Body of pancreas (tissue), 4 donors: ENCODE measurements around the gene CD58. TPM values are rescaled to one million over a fixed set of nuclear protein-coding genes. Genes with fewer than 3 reads are reported as not detected.

Experiments
- ATAC-seq: fragments of 150-250 bp; one replicate; pipeline ENCODE4 v1.9.1; 2016
- DNase-seq, 4 donors: peaks; one replicate each; pipeline ENCODE4 v3.0.0-alpha.2; 2019
- H3K27ac ChIP-seq, 4 donors: fragments of 200-600 bp; sonication (generic); 1 replicate in 3 of 4; 2 replicates in 1 of 4; pipeline versions ENCODE4 v1.5.1 to v1.6.1; 2016 to 2019; ENCODE audit warnings: mild to moderate bottlenecking in 1 of 4, mixed read lengths in 1 of 4, moderate library complexity in 1 of 4
- H3K27me3 ChIP-seq, 2 donors: fragments of 200-600 bp; sonication (generic); one replicate each; pipeline ENCODE4 v1.6.0; 2016; ENCODE audit warnings: mild to moderate bottlenecking in 1 of 2
- H3K36me3 ChIP-seq, 2 donors: fragments of 200-600 bp; sonication (generic); replicated peaks in 1 of 2; 2 replicates each; pipeline ENCODE4 v1.5.1; 2016; ENCODE audit warnings: low read depth in 2 of 2; ENCODE audit not compliant: insufficient read depth in 1 of 2
- H3K4me1 ChIP-seq: fragments of 200-600 bp; sonication (generic); one replicate; pipeline ENCODE4 v1.6.0; 2016
- H3K4me3 ChIP-seq, 2 donors: fragments of 200-600 bp; sonication (generic); 1 replicate in 1 of 2; 2 replicates in 1 of 2; pipeline ENCODE4 v1.5.1; 2016 to 2019
- H3K9me3 ChIP-seq, 3 donors: fragments of 200-600 bp; sonication (generic); 1 replicate in 2 of 3; 2 replicates in 1 of 3; pipeline ENCODE4 v1.5.1; 2016
- CTCF ChIP-seq, 7 experiments: fragments of 450-650 bp in 4 of 7; fragments of 200-600 bp in 3 of 7; sonication (generic) in 3 of 7; IDR thresholded peaks; one replicate each; pipeline ENCODE4 v1.5.1; 2016 to 2019; ENCODE audit warnings: antibody characterized with exemption in 7 of 7
- POLR2A ChIP-seq, 3 donors: fragments of 450-650 bp; IDR thresholded peaks; one replicate each; pipeline ENCODE4 v1.6.1; 2016; ENCODE audit warnings: antibody characterized with exemption in 3 of 3, mild to moderate bottlenecking in 2 of 3
- WGBS, 2 donors: methylation state at CpG; one replicate each; pipeline ENCODE4 v1.1.5; 2017; 5-methylcytosine and 5-hydroxymethylcytosine counted together
- intact Hi-C: fragments of 100-400 bp; cut with DNase I; formaldehyde crosslinking; loops from one replicate; pipeline ENCODE4 v1.15.1; 2023
- total RNA-seq, 2 donors: library from RNA; depleted of rRNA; stranded (reverse); fragments of >200 nt; gene quantifications; one replicate each; pipeline ENCODE4 v1.1.0, GENCODE V29; 2016

Gene CD58
- total RNA-seq, 2 donors from 2014 or later, result 6.6 to 15.0 TPM

GRCh38 chr1:116560704-116561490, 9.9 kb downstream of the CD58 start:
- no peak overlapping the region for H3K27ac ChIP-seq
- no peak for DNase-seq
- ATAC-seq, result no peak
- H3K27me3 ChIP-seq, result no peaks in the 10 kb centered on the region
- H3K9me3 ChIP-seq, result no peaks in the 10 kb centered on the region
- no peak overlapping the region for H3K4me3 ChIP-seq
- TF ChIP-seq CTCF (IDR thresholded peaks at IDR 0.05) (no peak), POLR2A (IDR thresholded peaks at IDR 0.05) (no peak)
- intact Hi-C loops, result no loop called here
- peaks cover under 1% of the 10 kb centered on the region for H3K4me1 ChIP-seq
- no peaks in the 10 kb centered on the region for H3K36me3 ChIP-seq
- 73 to 80% methylated on average over 4 of the region's 4 CpGs for WGBS, 2 donors

DNA sequence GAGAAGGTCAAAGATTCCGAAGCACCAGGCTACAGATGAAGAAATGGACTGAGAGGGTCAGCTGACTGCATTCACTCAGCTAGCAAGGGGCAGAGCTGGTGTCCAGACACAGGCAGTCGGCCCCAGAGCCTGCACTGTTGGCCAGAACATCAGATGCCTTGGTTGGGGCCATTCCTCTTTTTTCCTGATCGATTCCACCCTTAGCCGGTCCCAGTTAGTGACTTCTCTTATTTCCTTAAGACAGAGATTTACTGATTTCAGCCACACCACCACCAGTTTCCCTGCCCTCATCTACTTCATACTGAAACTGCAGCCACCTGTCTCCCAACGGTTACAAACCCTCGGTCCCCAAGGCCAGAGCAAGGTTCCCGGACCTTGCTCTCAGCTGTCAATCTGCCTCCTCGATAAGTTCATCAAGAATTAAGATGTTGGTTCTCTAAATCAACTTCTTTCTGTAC, 11.5 kb downstream of the CD58 start:
- no peaks in the 10 kb centered on the region for H3K9me3 ChIP-seq
- intact Hi-C loops, result no loop called here
- H3K4me3 ChIP-seq, result no peak overlapping the region
- H3K27ac ChIP-seq, result no peak overlapping the region
- no peaks in the 10 kb centered on the region for H3K27me3 ChIP-seq
- H3K4me1 ChIP-seq, result peaks cover 4% of the 10 kb centered on the region
- WGBS, 2 donors, result 62 to 69% methylated on average over 8 of the region's 8 CpGs
- no peaks in the 10 kb centered on the region for H3K36me3 ChIP-seq
- TF ChIP-seq POLR2A (IDR thresholded peaks at IDR 0.05), result no peak
- no peak for TF ChIP-seq CTCF (IDR thresholded peaks at IDR 0.05)
- ATAC-seq, result no peak
- DNase-seq, result no peak

DNA sequence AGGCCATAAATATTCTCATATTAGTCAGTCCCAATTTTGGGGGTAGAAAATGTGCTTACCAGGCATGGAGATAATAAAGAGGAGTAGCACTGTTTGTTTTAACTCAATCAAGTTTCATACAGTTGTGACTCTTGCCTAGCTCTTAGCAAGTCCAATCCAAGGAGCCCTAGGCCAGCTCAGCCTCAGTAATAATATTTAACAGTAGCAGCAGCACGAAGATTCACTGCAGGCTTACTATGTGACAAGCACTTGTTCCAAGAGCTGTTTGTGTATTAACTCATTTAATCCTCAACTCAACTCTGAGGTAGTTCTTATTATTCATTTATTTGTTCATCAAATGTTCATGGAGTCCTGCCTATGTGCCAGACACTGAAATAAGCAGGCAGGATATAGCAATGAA, 12.3 kb downstream of the CD58 start:
- DNase-seq (no peak), ATAC-seq (no peak)
- no peaks in the 10 kb centered on the region for H3K36me3 ChIP-seq
- peaks cover 4% of the 10 kb centered on the region for H3K4me1 ChIP-seq
- H3K4me3 ChIP-seq, result no peak overlapping the region
- 75 to 88% methylated on average over 1 of the region's 1 CpG for WGBS, 2 donors
- intact Hi-C loops, result no loop called here
- H3K27me3 ChIP-seq, result no peaks in the 10 kb centered on the region
- no peaks in the 10 kb centered on the region for H3K9me3 ChIP-seq
- H3K27ac ChIP-seq, result no peak overlapping the region
- no peak for TF ChIP-seq CTCF (IDR thresholded peaks at IDR 0.05)
- no peak for TF ChIP-seq POLR2A (IDR thresholded peaks at IDR 0.05)

- TF ChIP-seq CTCF (IDR thresholded peaks at IDR 0.05) (no peak), POLR2A (IDR thresholded peaks at IDR 0.05) (no peak)
- H3K4me3 ChIP-seq, result no peak overlapping the region
- DNase-seq (no peak), ATAC-seq (no peak)
- 73 to 91% methylated on average over 4 of the region's 4 CpGs for WGBS, 2 donors
- no peaks in the 10 kb centered on the region for H3K36me3 ChIP-seq
- H3K9me3 ChIP-seq, result no peaks in the 10 kb centered on the region
- peaks cover 4% of the 10 kb centered on the region for H3K4me1 ChIP-seq
- no peaks in the 10 kb centered on the region for H3K27me3 ChIP-seq
- intact Hi-C loops, result no loop called here
- H3K27ac ChIP-seq, result no peak overlapping the region
These were observed 12.7 kb downstream of the CD58 start for GRCh38 chr1:116558140-116558549.
